IPS-NIHi11 (cell line): ENCODE results near the gene ZNF783.
"Not testable (repeated sequence)": the region's sequence is repeated elsewhere in the genome, so short reads cannot be mapped to it uniquely, and the experiment has no call there.

Experiments
- DNase-seq: peaks from one replicate; pipeline ENCODE4 v3.0.0; 2012; ENCODE audit warnings: mixed read lengths, low spot score

ZNF783 gene

DNA sequence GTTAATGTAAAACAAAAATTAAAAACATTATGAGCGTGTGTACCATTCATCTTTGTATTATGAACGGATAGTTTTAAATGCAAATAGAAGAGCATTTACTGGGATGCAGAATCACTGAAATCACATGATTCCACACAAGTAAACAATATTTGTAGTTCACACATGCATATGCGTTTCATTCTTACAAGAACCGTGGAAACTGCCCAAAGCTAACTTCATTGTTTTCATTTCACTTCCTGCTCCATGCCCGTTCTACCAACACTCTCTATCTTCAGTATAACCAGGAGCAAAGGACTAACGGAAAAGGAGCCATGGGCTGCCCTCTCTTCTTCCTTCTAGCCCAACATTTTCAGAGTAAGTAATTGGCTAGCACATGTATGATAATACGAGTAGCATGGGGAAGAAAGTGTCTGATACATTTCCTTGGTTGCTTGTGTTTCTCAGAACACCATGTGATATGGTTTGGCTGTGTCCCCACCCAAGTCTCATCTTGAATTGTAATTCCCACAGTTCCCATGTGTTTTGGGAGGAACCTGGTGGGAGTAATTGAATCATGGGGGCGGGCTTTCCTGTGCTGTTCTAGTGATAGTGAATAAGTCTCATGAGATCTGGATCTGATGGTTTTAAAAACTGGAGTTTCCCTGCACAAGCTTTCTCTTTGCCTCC, 38.8 kb downstream of the ZNF783 start:
- DNase-seq, result no peak

GRCh38 chr7:149302222-149302621, 40.2 kb downstream of the ZNF783 start:
- no peak for DNase-seq

- no peak for DNase-seq
These were observed 40.9 kb downstream of the ZNF783 start for GRCh38 chr7:149302865-149303264.

GRCh38 chr7:149304006-149304405, 42.0 kb downstream of the ZNF783 start:
- DNase-seq, result no peak

DNA sequence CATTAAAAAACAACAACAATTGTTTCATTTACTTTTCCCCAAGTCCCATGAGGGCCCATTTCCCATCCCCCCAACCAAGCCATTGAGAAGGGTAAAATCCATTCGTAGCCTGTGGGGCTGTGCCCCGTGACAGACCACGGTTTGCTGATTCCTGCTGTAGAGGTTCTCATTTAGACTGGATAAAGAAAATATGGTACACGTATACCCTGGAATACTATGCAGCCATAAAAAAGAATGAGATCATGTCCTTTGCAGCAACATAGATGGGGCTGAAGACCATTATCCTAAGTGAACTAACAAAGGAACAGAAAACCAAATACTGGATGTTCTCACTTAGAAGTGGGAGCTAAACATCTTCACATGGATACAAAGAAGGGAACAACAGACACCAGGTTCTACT, 44.9 kb downstream of the ZNF783 start:
- no peak for DNase-seq

GRCh38 chr7:149307775-149308501, 45.9 kb downstream of the ZNF783 start:
- DNase-seq, result no peak

DNA sequence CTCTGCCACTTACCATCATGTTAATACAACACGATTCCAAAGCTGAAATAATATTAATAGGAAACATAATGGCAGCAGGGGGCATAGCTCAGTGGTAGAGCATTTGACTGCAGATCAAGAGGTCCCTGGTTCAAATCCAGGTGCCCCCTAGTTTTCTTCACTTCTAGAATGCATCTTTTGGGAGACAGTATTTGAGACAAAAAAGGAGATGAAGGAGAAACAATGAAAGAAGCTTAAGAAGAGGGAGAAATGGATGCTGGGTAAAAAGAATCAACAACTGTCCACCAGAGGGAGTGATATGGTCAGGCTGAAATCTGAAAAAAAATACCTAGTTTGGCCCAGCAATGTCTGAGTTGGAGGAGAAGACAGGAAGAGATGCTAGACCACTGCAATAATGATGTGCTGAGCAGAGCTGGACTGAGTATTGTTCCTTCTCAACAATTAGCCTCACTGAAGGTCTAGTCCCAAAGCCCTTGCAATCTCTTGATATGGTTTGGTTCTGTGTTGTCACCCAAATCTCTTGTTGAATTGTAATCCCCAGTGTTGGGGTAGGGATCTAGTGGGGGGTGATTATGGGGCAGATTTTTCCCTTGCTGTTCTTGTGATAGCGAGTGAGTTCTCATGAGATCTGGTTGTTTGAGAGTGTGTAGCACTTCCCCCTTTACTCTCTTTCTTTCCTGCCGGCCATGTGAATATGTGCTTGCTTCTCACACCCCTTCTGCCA, 48.3 kb downstream of the ZNF783 start:
- peak; percentile 57 for DNase-seq

DNA sequence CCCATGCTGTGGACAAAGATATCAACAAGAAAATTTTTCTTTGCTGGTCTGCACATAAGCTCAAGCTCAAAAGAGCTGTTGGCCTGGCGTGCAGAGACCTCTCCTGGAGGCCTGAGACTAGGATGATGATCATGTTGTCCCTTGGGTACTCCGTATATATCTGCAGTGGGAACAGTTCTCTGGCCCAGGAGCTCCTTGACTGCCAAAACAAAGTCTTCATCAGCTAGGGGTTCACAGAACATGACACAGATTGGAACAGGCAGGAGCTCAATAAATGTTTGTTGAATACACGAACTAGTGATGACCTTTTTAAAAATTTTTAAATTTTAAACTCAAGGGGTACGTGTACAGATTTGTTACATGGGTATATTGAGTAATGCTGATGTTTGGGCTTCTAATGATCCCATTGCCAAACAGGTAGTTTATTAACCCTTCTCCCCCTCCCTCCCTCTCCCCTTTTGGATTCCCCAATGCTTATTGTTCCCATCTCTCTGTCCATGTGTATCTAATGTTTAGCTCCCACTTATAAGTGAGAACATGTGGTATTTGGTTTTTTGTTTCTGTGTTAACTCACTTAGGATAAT, 49.1 kb downstream of the ZNF783 start:
- DNase-seq, result no peak

- no peak for DNase-seq
These were observed 52.0 kb downstream of the ZNF783 start for GRCh38 chr7:149313981-149314380.

GRCh38 chr7:149316606-149317005, 54.6 kb downstream of the ZNF783 start:
- no peak for DNase-seq

- DNase-seq, result no peak
These were observed 55.5 kb downstream of the ZNF783 start for GRCh38 chr7:149317496-149317895.

GRCh38 chr7:149317986-149318672, 56.1 kb downstream of the ZNF783 start:
- DNase-seq, result peak; percentile 68

- no peak for DNase-seq
These were observed 57.4 kb downstream of the ZNF783 start for GRCh38 chr7:149319376-149319775.

DNA sequence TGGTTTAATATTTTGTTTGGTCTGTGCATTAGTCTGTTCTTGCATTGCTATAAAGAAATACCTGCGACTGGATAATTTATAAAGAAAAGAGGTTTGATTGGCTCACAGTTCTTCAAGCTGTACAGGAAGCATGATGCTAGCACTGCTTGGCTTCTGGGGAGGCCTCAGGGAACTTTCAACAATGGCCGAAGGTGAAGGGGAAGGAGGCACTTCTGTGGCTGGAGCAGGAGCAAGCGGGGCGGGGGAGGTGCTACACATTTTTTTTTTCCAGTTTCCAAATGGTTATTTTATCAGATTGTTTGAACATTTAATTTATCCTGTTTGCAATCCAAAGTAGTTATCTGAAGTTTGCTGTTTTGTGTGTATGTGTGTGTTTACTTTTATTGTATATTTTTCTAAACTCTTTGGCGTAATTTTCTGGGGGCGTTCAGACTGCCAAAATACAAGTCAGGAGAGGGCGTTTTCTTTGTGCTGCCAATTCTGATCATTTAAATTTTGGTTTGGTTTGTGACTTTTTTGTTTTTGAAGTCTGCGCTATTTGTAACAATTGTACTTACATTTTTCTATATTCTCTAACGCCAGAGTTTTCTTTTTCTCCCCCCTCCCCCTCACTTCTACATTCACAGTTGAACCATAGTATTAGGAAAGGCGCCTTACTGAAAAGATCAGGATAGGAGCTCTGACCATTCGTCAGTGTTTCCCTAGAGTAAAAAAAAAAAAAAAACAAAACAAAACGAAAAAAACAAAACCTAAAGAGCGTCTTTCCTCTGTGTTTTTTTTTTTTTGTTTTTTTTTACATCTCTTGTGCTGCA, 58.5 kb downstream of the ZNF783 start:
- DNase-seq, result no peak

- DNase-seq, result not testable (repeated sequence)
These were observed 59.3 kb downstream of the ZNF783 start for GRCh38 chr7:149321125-149321905.

- no peak for DNase-seq
These were observed 60.1 kb downstream of the ZNF783 start for GRCh38 chr7:149321978-149322541.

- DNase-seq, result no peak
These were observed 60.7 kb downstream of the ZNF783 start for GRCh38 chr7:149322737-149323136.

DNA sequence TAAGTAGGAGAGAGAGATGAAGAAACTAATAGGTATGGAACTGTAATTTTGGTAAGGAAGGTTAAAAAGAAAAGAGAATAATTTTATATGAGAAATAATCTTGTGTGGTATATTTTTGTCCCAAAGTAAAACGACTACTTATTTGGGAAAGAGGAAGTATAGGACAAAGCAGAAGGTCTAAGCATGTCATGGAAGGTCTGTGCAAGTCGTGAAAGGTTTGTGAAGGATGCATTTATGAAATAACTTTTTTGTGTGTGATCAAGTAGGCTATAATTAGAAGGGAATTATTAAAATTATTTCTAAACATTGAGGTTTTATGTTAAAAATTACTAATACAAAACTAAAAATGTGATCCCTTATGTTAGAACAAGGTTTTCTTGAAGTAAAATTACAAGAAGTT, 63.3 kb downstream of the ZNF783 start:
- DNase-seq, result no peak

- DNase-seq, result no peak
These were observed 67.3 kb downstream of the ZNF783 start for GRCh38 chr7:149329265-149329664.

DNA sequence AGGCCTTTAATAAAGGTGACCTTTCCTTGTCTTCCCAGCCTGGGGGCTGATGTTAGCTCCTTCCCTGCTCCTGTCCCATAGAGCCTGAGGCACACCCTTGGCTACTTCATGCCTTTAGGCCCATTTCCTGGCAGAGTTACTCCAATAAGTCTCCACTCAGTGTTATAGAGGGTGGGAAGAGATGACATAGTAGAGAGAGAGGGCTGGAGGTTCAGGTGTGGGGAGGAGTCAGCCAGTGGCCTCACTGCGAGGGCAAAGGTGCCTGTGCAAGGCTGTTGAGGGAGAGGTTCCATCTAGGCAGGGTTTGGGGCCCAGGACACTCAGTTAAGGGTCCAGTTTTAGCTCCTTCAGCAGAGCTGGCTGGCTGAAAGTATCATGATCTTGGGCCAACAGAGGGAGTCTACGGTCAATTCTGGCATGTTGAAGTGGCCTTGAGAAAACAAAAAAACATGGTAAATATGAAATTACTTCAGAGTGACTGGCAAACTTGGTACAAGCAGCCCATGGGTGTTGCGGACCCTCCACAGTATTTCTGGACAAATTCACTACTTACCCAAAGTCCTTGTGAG, 67.9 kb downstream of the ZNF783 start:
- DNase-seq, result no peak
